MCF 10A (cell line): Measurements from ENCODE around the gene KIF23. TPM values are rescaled to one million over a fixed set of nuclear protein-coding genes. Genes with fewer than 3 reads are reported as not detected.

Experiments
- BruUV-seq: library from RNA; stranded (reverse); fragments of 400-500 nt; replicated peaks from 2 replicates; lab custom pipeline; 2021; lab: Mats Ljungman, UMichigan
- CTCF ChIA-PET: fragments of 300-600 bp; sonication (Branson Sonifier 250); formaldehyde crosslinking; extraction: SDS; loops from one replicate; lab custom pipeline; 2021; ENCODE audit warnings: antibody characterized with exemption, inconsistent platforms; lab: Yijun Ruan, JAX
- POLR2A ChIA-PET: fragments of 300-600, 350-650 bp; sonication (Branson Sonifier 250); formaldehyde crosslinking; extraction: SDS; loops from one replicate; lab custom pipeline; 2020; ENCODE audit warnings: antibody characterized with exemption, inconsistent platforms; lab: Yijun Ruan, JAX
- DNase-seq: peaks from one replicate; pipeline ENCODE4 v3.0.0-alpha.2; 2018; ENCODE audit not compliant: unreplicated experiment
- H3K27ac Mint-ChIP-seq: one replicate; pipeline ENCODE4 v1.8.0; 2022; ENCODE audit warnings: mild to moderate bottlenecking, low read depth, mixed read lengths; ENCODE audit not compliant: unreplicated experiment
- H3K27me3 Mint-ChIP-seq: one replicate; pipeline ENCODE4 v1.8.0; 2022; ENCODE audit warnings: mixed read lengths; ENCODE audit not compliant: insufficient read depth, unreplicated experiment
- H3K36me3 Mint-ChIP-seq: one replicate; pipeline ENCODE4 v1.8.0; 2022; ENCODE audit warnings: mild to moderate bottlenecking, moderate library complexity, mixed read lengths; ENCODE audit not compliant: insufficient read depth, unreplicated experiment
- H3K4me1 Mint-ChIP-seq: one replicate; pipeline ENCODE4 v1.8.0; 2022; ENCODE audit warnings: mixed read lengths; ENCODE audit not compliant: insufficient read depth, unreplicated experiment
- H3K4me3 Mint-ChIP-seq: one replicate; pipeline ENCODE4 v1.8.0; 2022; ENCODE audit warnings: mild to moderate bottlenecking, moderate library complexity, mixed read lengths; ENCODE audit not compliant: unreplicated experiment
- H3K9me3 Mint-ChIP-seq: one replicate; pipeline ENCODE4 v1.8.0; 2022; ENCODE audit warnings: mixed read lengths; ENCODE audit not compliant: unreplicated experiment
- intact Hi-C: fragments of 100-400 bp; cut with micrococcal nuclease; formaldehyde crosslinking; loops from 2 replicates; pipeline ENCODE4 v1.14.1; 2022
- total RNA-seq: library from RNA; stranded (reverse); gene quantifications from 2 replicates; pipeline ENCODE4 v1.2.3, GENCODE V29; 2022
- TF ChIP-seq, protein P1 (sequence below): fragments of 200-600 bp; IDR thresholded peaks from one replicate; pipeline ENCODE4 v1.8.0; 2022; ENCODE audit warnings: antibody characterized with exemption, mild to moderate bottlenecking; ENCODE audit not compliant: unreplicated experiment

Gene KIF23
- total RNA-seq, 1 experiment from 2014 or later = 50.2 TPM

DNA sequence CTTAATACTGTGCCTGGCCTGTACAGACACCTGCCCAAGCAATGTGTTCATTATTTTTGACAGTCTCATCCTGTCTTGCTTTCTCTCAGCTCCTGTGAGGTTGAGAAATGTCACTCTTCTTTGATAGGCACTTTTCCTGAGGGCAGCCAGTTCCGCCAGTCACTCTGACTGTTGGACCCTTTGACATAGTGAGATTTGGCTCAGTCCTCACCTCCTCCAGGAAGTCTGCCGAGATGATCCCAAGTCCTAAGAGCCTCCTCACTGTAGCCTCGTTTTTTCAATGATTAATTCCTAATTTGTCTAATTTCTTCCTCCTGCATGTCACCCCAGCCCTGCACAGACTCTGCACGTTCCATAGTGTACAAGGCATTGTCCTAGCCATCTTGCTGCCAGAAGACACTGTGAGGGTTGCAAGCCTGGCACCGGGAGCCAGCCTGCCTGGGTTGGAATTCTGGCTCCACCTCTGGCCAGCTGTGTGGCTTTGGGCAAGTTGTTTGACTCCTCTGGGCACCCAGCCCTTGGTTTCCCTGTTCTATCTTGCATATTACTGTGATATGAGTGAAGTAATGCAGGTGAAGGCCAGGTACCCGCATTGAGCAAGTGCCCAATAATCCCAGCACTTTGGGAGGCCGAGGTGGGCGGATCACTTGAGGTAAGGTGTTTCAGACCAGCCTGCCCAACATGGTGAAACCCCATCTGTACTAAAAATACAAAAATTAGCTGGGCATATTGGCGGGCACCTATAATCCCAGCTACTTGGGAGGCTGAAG, 62.7 kb downstream of the KIF23 start:
- Mint-ChIP-seq H3K4me1 (no peaks in the 10 kb centered on the region), H3K9me3 (no peaks in the 10 kb centered on the region), H3K4me3 (no peak overlapping the region), H3K27me3 (no peaks in the 10 kb centered on the region), H3K36me3 (no peaks in the 10 kb centered on the region), H3K27ac (no peak overlapping the region)
- intact Hi-C loops = loop anchor here (1.0 to 10.0 kb wide), 7 partner anchors 80 to 1335 kb away; partner anchors contain the start of gene TLE3
- TF ChIP-seq, protein P1, sequence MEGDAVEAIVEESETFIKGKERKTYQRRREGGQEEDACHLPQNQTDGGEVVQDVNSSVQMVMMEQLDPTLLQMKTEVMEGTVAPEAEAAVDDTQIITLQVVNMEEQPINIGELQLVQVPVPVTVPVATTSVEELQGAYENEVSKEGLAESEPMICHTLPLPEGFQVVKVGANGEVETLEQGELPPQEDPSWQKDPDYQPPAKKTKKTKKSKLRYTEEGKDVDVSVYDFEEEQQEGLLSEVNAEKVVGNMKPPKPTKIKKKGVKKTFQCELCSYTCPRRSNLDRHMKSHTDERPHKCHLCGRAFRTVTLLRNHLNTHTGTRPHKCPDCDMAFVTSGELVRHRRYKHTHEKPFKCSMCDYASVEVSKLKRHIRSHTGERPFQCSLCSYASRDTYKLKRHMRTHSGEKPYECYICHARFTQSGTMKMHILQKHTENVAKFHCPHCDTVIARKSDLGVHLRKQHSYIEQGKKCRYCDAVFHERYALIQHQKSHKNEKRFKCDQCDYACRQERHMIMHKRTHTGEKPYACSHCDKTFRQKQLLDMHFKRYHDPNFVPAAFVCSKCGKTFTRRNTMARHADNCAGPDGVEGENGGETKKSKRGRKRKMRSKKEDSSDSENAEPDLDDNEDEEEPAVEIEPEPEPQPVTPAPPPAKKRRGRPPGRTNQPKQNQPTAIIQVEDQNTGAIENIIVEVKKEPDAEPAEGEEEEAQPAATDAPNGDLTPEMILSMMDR = no peak
- ChIA-PET CTCF (interaction anchor here (0.5 to 3.4 kb wide), 28 partner anchors 9 to 1329 kb away, joined by 3 to 34 read pairs (median 4); partner anchors contain the start of gene KIF23), POLR2A (interaction anchor here (0.9 kb wide), 1 partner anchor 998 kb away, joined by 3 read pairs; no protein-coding TSS in a partner anchor)
- no peak for DNase-seq
- no TSS peak for BruUV-seq

DNA sequence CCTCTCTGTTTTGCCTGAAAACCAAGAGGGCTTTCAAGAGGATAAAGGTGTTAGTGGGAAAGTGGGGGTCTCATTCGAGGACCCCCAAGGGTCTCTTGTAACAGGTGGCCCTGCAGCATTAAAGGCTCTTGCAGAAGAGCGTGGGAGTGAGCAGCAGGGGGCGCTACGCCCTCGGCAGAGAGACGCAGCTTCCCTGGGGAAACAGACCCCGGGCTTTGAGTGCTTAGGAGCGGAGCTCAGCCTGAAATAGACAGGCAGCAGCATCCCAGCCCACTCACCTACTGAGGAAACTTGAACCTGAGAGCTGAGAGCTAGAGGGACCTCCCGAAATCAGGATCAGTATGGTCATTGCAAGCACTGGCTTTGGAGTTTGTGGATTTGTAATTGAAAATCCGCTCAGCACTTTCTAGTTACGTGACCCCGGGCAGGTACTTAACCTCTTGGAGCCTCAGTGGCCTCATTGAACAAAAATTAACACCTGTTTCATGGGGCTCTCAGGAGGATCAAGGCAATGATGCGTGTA, 64.2 kb downstream of the KIF23 start:
- H3K4me1 Mint-ChIP-seq = no peaks in the 10 kb centered on the region
- DNase-seq = no peak
- H3K27ac Mint-ChIP-seq = no peak overlapping the region
- intact Hi-C loops = loop anchor here (5.0 to 10.0 kb wide), 5 partner anchors 79 to 1334 kb away; no protein-coding TSS in a partner anchor
- BruUV-seq = no TSS peak
- no peaks in the 10 kb centered on the region for H3K9me3 Mint-ChIP-seq
- TF ChIP-seq, protein P1 = peak; percentile 82
- H3K27me3 Mint-ChIP-seq = no peaks in the 10 kb centered on the region
- no peaks in the 10 kb centered on the region for H3K36me3 Mint-ChIP-seq
- H3K4me3 Mint-ChIP-seq = no peak overlapping the region
- POLR2A ChIA-PET = no interaction called here
- CTCF ChIA-PET = interaction anchor here (0.6 to 3.4 kb wide), 15 partner anchors 9 to 1328 kb away, joined by 3 to 34 read pairs (median 4); no protein-coding TSS in a partner anchor

DNA sequence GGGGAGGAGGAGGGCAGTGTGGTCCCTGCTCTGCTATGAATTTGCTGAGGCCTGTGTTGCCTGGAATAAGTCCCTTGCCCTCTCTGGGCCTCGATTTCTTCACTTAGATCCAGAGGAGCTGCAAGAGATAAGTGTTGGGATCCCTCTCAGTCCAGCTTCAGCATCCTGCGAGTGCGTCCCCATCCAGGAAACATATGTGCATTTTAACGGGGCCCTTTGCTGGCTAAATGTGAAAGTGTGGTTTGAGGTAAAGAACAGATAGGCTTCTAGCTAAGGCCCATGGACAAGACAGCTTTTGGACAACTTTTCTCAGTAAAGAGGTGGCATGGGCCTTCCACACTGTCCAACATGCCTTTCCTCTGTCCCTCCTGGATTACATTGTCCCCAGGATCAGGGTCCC, 64.9 kb downstream of the KIF23 start:
- Mint-ChIP-seq H3K36me3 (no peaks in the 10 kb centered on the region), H3K27ac (no peak overlapping the region), H3K9me3 (no peaks in the 10 kb centered on the region), H3K27me3 (no peaks in the 10 kb centered on the region), H3K4me3 (no peak overlapping the region), H3K4me1 (no peaks in the 10 kb centered on the region)
- TF ChIP-seq, protein P1 = no peak
- no TSS peak for BruUV-seq
- no peak for DNase-seq
- POLR2A ChIA-PET = no interaction called here
- CTCF ChIA-PET = interaction anchor here (0.6 to 1.8 kb wide), 7 partner anchors 15 to 1089 kb away, joined by 3 to 4 read pairs (median 3); no protein-coding TSS in a partner anchor
- intact Hi-C loops = loop anchor here (5.0 to 10.0 kb wide), 5 partner anchors 78 to 1333 kb away; no protein-coding TSS in a partner anchor

DNA sequence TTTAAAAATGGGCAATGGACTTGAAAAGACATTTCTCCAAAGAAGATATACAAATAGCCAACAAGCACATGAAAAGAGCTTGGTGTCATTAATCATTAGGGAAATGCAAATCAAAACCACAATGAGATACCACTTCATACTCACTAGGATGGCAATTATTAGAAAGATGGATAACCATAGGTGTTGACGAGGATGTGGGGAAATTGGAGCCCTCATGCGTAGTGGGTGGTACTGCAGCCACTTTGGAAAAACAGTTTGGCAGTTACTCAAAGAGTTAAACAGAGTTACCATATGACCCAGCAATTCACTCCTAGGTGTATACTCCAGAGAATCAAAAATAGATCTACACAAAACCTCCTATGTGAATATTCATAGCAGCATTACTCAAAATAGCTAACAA, 65.8 kb downstream of the KIF23 start:
- CTCF ChIA-PET = interaction anchor here (0.6 to 1.8 kb wide), 6 partner anchors 14 to 1044 kb away, joined by 3 to 6 read pairs (median 3); no protein-coding TSS in a partner anchor
- no peak for DNase-seq
- H3K27me3 Mint-ChIP-seq = no peaks in the 10 kb centered on the region
- H3K4me1 Mint-ChIP-seq = peaks cover 5% of the 10 kb centered on the region
- TF ChIP-seq, protein P1 = no peak
- H3K36me3 Mint-ChIP-seq = no peaks in the 10 kb centered on the region
- intact Hi-C loops = loop anchor here (5.0 to 10.0 kb wide), 5 partner anchors 77 to 1332 kb away; no protein-coding TSS in a partner anchor
- no peaks in the 10 kb centered on the region for H3K9me3 Mint-ChIP-seq
- POLR2A ChIA-PET = no interaction called here
- H3K4me3 Mint-ChIP-seq = no peak overlapping the region
- H3K27ac Mint-ChIP-seq = no peak overlapping the region
- BruUV-seq = no TSS peak
